Heart left ventricle (tissue), 16 donors: Measurements from ENCODE around the gene XAGE1A. TPM values are rescaled to one million over a fixed set of nuclear protein-coding genes. Genes with fewer than 3 reads are reported as not detected.
A peak's percentile ranks its signal among the peaks of the same experiment; 100 is the strongest.
"Not testable (repeated sequence)": the region's sequence is repeated elsewhere in the genome, so short reads cannot be mapped to it uniquely, and the experiment has no call there.

ENCODE experiments used
- ATAC-seq, 4 donors: fragments of 200-7000 bp; cut with Tn5 transposase; one replicate each; pipeline ENCODE4 v1.9.1; 2020 to 2022; ENCODE audit warnings: moderate library complexity in 4 of 4, mild to moderate bottlenecking in 3 of 4, moderate number of reproducible peaks in 1 of 4
- DNase-seq, 5 donors: peaks; one replicate each; pipeline ENCODE4 v3.0.0-alpha.2; 2020
- H3K27ac ChIP-seq, 12 donors: fragments of 200-600 bp; sonication (generic) in 4 of 12; one replicate each; pipeline versions ENCODE4 v1.5.0 to v1.8.0; 2016 to 2022; ENCODE audit warnings: mild to moderate bottlenecking in 2 of 12
- H3K27me3 ChIP-seq, 9 donors: fragments of 200-600 bp; sonication (generic) in 2 of 9; one replicate each; pipeline versions ENCODE4 v1.5.1 to v1.8.0; 2016 to 2022; ENCODE audit warnings: mild to moderate bottlenecking in 3 of 9
- H3K36me3 ChIP-seq, 9 donors: fragments of 200-600 bp; sonication (generic) in 2 of 9; one replicate each; pipeline versions ENCODE4 v1.5.0 to v1.8.0; 2018 to 2022; ENCODE audit warnings: mild to moderate bottlenecking in 2 of 9
- H3K4me1 ChIP-seq, 12 donors: fragments of 200-600 bp; sonication (generic) in 4 of 12; one replicate each; pipeline versions ENCODE4 v1.5.0 to v1.8.0; 2016 to 2022; ENCODE audit warnings: mild to moderate bottlenecking in 3 of 12
- H3K4me3 ChIP-seq, 12 donors: fragments of 200-600 bp; sonication (generic) in 4 of 12; one replicate each; pipeline versions ENCODE4 v1.5.0 to v1.8.0; 2017 to 2022; ENCODE audit warnings: mild to moderate bottlenecking in 9 of 12, moderate library complexity in 4 of 12
- H3K9me3 ChIP-seq, 12 donors: fragments of 200-600 bp; sonication (generic) in 4 of 12; one replicate each; pipeline versions ENCODE4 v1.5.0 to v1.8.0; 2016 to 2022; ENCODE audit warnings: mild to moderate bottlenecking in 1 of 12
- POLR2A ChIP-seq, 2 donors: fragments of 450-650 bp; IDR thresholded peaks; one replicate each; pipeline ENCODE4 v1.6.1; 2017; ENCODE audit warnings: antibody characterized with exemption in 2 of 2, mild to moderate bottlenecking in 2 of 2, moderate library complexity in 2 of 2
- WGBS, 4 donors: extraction: QIAGEN DNeasy Blood & Tissue Kit in 2 of 4; methylation state at CpG; one replicate each; pipeline versions ENCODE4 v1.1.5 to v1.1.7; 2013 to 2018; 5-methylcytosine and 5-hydroxymethylcytosine counted together
- intact Hi-C, 10 donors: fragments of 100-400 bp; cut with DNase I; formaldehyde crosslinking; loops; one replicate each; pipeline versions ENCODE4 v1.11.1 to v1.14.2; 2022
- polyA plus RNA-seq, 2 donors: library from polyadenylated mRNA; stranded (reverse); fragments of 200-250 nt; gene quantifications; one replicate each; pipeline ENCODE4 v1.2.3, GENCODE V29; 2013
- total RNA-seq, 9 donors: library from RNA; depleted of rRNA in 2 of 9; stranded (reverse); fragments of >200 nt in 2 of 9; fragmentation: NEBNext Ultra II Directional in 3 of 9; extraction: Animal tissue kit (Norgen Biotek cat#: 25700) in 3 of 9; gene quantifications; one replicate each; pipeline versions ENCODE4 v1.1.0 to v1.2.4, GENCODE V29; 2016 to 2023
- TF ChIP-seq, protein P1 (sequence below), 12 donors: fragments of 200-600 bp; sonication (generic) in 4 of 12; IDR thresholded peaks; one replicate each; pipeline versions ENCODE4 v1.5.0 to v1.8.0; 2018 to 2022; ENCODE audit warnings: antibody characterized with exemption in 12 of 12, mild to moderate bottlenecking in 5 of 12
- donor health status: ischemic (EF 13 %, LVEDD 7.1; RV severe dilation, severe dysfunction).
- donor health status: healthy with polysubstance abuse.
- donor health status: DM: no; HTN: yes; CAD: no.
- donor health status: DM: no; HTN: no; CAD: no.
- donor health status: ischemic (EF 25% LVEDD 6.9; RV normal size, moderate dysfunction).
- donor health status: ischemic (EF 25% LVEDD 5.7; RV mildly dilated, moderate dysfunction).
- donor health status: healthy.
- donor health status: DM: yes; HTN: yes; CAD: no.
- donor health status: ischemic (EF 35%, LVEDD 5.7; RV mildly dilated, moderate dysfunction).
- donor health status: nonischemic (EF 11% LVEDD 7.7; RV severe dilation, severe dysfunction).
- donor health status: DM: yes; HTN: yes; CAD: no.
- donor health status: PGD.
- donor health status: ischemic (EF 29% LVEDD 5.4; RV normal size, mild dysfunction).
- donor health status: nonischemic (EF 23%, LVEDD 6.1; RV moderate dilation, normal function).

The XAGE1A gene
- total and polyA plus RNA-seq, 11 donors = not detected

DNA sequence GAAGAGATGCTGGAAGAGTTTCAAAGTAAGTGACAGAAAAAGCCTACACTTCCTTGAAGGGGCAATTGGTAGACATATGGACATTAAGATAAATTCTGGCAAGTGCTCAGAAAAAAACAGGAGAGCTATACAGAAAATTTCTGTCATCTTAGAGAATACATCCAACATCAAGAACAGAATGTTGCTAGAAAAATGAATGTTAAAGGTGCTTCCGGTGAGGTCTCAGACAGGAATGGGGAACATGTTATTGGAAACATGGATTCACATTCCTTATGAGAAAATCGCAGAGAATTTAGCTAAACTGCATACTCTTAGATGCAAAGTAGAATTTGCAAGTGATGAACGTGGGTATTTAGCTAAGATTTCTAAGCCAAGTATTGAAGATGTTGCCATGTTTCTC, 11.7 kb downstream of the XAGE1A start:
- H3K36me3 ChIP-seq = no peaks in the 10 kb centered on the region
- no peaks in the 10 kb centered on the region for H3K4me1 ChIP-seq
- no peak overlapping the region for H3K27ac ChIP-seq
- H3K27me3 ChIP-seq = peaks cover 0 to 39% (median 0%) of the 10 kb centered on the region in 9 donors
- intact Hi-C loops = no loop called here
- DNase-seq = no peak
- no peaks in the 10 kb centered on the region for H3K9me3 ChIP-seq
- H3K4me3 ChIP-seq = no peak overlapping the region
- no peak for ATAC-seq
- WGBS, 4 donors = 60 to 79% (median 70%) methylated on average over 3 of the region's 3 CpGs
- TF ChIP-seq, protein P1, sequence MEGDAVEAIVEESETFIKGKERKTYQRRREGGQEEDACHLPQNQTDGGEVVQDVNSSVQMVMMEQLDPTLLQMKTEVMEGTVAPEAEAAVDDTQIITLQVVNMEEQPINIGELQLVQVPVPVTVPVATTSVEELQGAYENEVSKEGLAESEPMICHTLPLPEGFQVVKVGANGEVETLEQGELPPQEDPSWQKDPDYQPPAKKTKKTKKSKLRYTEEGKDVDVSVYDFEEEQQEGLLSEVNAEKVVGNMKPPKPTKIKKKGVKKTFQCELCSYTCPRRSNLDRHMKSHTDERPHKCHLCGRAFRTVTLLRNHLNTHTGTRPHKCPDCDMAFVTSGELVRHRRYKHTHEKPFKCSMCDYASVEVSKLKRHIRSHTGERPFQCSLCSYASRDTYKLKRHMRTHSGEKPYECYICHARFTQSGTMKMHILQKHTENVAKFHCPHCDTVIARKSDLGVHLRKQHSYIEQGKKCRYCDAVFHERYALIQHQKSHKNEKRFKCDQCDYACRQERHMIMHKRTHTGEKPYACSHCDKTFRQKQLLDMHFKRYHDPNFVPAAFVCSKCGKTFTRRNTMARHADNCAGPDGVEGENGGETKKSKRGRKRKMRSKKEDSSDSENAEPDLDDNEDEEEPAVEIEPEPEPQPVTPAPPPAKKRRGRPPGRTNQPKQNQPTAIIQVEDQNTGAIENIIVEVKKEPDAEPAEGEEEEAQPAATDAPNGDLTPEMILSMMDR (IDR thresholded peaks at IDR 0.05) = no peak
- TF ChIP-seq POLR2A (IDR thresholded peaks at IDR 0.05) = no peak

DNA sequence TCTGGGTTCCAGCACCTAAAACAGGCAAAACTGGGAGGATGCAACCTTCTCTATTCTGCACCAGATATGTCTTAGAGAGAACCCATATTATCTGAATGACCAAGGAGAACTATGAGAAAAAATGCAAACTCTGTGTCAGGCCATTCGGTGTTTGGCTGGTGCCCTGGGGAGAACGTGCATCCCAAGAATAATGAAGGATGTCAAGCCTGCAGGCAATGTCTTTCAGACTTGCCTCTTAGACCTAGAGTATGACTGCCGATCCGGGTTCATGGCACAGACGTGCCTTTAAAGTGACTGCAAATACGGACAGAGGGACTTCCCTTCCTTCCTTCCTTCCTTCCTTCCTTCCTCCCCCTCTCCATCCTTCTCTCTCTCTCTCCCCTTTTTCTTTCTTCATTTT, 14.3 kb downstream of the XAGE1A start:
- intact Hi-C loops = no loop called here
- H3K27me3 ChIP-seq = peaks cover 0 to 25% (median 0%) of the 10 kb centered on the region in 9 donors
- DNase-seq (no peak), ATAC-seq (no peak)
- no peaks in the 10 kb centered on the region for H3K36me3 ChIP-seq
- 63 to 71% (median 69%) methylated on average over 6 of the region's 6 CpGs for WGBS, 4 donors
- H3K4me1 ChIP-seq = no peaks in the 10 kb centered on the region
- no peak overlapping the region for H3K4me3 ChIP-seq
- no peak overlapping the region for H3K27ac ChIP-seq
- H3K9me3 ChIP-seq = no peaks in the 10 kb centered on the region
- no peak for TF ChIP-seq POLR2A (IDR thresholded peaks at IDR 0.05)
- TF ChIP-seq, protein P1 (IDR thresholded peaks at IDR 0.05) = no peak

DNA sequence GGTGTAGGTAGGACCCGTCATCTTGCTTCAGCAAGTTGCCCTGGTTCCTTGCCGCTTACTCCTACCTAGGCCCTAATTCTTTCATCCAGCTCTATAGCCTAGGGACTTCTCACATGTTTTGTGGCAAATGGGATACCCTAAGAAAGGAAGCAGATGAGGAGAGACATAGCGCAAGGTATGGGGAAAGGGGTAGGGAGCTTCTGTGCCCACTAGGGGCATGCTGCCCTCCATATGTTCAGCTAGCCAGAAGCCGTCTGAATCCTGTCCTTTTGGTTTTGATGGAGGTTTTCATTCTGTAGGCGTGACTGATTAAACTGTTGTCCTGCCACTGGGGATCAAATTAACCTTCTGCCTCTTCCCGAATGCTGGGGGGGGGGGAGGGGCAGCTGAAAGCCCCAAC, 15.5 kb downstream of the XAGE1A start:
- DNase-seq, H3K9me3 ChIP-seq, H3K36me3 ChIP-seq, H3K27ac ChIP-seq, H3K4me1 ChIP-seq, intact Hi-C loops, H3K4me3 ChIP-seq: not testable (repeated sequence)
- no CpG with 5 or more reads among the region's 6 CpGs for WGBS, 4 donors
- H3K27me3 ChIP-seq = peaks cover 0 to 15% (median 0%) of the 10 kb centered on the region in 9 donors
- peak in 1 of 4 donors; percentile 25 for ATAC-seq

DNA sequence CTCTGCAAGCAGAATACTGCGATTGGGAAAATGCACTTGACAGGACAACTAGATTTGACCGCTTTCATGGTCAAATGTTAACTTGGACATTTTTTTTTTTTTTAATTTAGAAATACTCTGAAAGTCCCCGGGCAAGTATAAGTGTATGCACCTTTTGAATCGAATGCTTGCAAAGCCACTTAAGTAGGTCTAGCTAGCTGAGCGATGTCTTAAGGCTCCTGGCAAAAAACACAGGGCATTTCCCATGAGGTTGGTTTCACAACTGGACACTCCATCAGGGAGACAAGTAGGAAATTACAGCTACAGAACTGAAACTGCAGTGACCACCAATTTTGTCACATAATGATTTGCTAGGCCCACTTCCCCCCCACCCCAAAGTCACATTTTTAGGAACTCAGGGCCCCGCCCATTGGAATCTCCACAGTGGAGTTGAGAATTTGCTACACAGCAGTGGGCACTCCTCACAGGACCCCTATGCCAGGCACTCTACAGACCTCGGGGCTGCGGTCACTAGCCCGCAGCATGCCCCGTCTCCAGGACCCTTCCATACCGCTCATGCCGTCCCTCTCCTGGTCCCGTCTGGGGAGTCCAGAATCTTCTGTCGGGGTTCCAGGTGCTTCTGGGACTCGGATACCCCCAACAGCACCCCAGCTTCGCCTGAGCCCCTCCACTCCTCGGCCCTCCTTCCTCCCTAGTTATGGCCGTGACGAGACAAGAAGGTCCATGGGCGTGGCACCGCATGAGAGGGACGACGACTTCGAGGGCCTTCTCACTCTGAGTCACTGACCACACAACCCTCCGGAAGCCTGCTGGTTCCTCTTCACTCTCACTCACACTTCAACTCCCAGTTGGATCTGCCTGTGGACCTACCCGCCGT, 20.7 kb downstream of the XAGE1A start:
- H3K27me3 ChIP-seq, H3K36me3 ChIP-seq, intact Hi-C loops, H3K9me3 ChIP-seq, H3K4me1 ChIP-seq, DNase-seq, H3K4me3 ChIP-seq, H3K27ac ChIP-seq: not testable (repeated sequence)
- whole genome bisulfite sequencing, 4 donors = no CpG with 5 or more reads among the region's 27 CpGs
- peak in 1 of 4 donors; percentile 52 for ATAC-seq

GRCh38 chrX:52516987-52517325, 21.3 kb downstream of the XAGE1A start, which contains the start of gene XAGE1B:
Gene XAGE1B, minus strand, starts transcription at chrX:52517063. Its CDS starts 1,536 bp downstream, at chrX:52515527.
- peak in 1 of 4 donors; percentile 32 for ATAC-seq
- H3K27me3 ChIP-seq, H3K4me3 ChIP-seq, DNase-seq, H3K36me3 ChIP-seq, H3K4me1 ChIP-seq, H3K27ac ChIP-seq, intact Hi-C loops, H3K9me3 ChIP-seq: not testable (repeated sequence)
- no CpG with 5 or more reads among the region's 18 CpGs for WGBS, 4 donors

- H3K9me3 ChIP-seq, H3K4me1 ChIP-seq, DNase-seq, intact Hi-C loops, H3K36me3 ChIP-seq, H3K4me3 ChIP-seq, ATAC-seq, H3K27ac ChIP-seq: not testable (repeated sequence)
- WGBS, 4 donors = 59 to 76% (median 70%) methylated on average over 4 of the region's 4 CpGs
- H3K27me3 ChIP-seq = peaks cover 0 to 19% (median 0%) of the 10 kb centered on the region in 9 donors
These were observed 45.4 kb downstream of the XAGE1A start for GRCh38 chrX:52541051-52541450.
